HG03135 (cell line): Measurements from ENCODE around the gene MSH6.
A peak's percentile ranks its signal among the peaks of the same experiment; 100 is the strongest.

Source experiments
- ATAC-seq: cut with Tn5 transposase; IDR thresholded peaks from one replicate; pipeline ENCODE4 v1.9.1; 2021; ENCODE audit warnings: mild to moderate bottlenecking, moderate library complexity; ENCODE audit not compliant: unreplicated experiment

Gene MSH6

GRCh38 chr2:47783486-47784351, 774 bp downstream of the MSH6 start:
- ATAC-seq: peak; percentile 34

DNA sequence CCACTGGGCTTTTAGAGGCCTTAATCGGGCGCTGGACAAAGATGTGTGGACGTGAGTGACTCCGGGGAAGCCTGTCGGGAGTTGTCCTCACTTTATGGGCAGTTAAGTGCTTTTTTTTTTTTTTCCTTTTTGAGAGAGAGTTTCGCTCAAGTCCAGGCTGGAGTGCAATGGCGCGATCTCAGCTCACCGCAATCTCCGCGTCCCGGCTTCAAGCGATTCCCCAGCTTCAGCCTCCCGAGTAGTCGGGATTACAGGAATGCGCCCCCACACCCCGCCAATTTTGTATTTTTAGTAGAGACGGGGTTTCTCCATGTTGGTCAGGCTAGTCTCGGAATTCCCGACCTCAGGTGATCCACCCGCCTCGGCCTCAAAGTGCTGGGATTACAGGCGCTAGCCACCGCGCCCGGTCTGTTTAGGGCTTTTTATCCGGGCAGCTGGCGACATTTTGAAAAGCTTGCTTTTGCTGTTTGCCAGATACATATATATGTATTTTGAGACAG, 1.5 kb downstream of the MSH6 start:
- no peak for ATAC-seq

DNA sequence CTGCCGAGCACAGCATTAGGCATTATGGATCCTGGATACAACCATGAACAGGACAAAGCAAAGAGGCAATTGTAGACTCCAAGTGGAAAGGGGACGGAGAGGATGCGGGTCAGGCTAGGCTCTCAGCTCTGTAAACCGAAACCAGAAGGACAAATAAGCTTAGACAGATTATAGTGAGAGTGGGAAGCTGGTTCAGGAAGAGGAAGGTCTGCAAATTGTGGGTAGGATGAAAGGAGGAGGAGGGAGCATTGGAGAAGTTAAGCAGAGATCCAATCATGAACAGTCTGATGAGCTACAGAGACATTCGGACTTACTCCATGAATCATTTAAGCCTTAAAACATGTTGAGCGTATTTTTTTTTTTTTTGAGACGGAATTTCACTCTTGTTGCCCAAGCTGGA, 3.0 kb downstream of the MSH6 start:
- no peak for ATAC-seq

DNA sequence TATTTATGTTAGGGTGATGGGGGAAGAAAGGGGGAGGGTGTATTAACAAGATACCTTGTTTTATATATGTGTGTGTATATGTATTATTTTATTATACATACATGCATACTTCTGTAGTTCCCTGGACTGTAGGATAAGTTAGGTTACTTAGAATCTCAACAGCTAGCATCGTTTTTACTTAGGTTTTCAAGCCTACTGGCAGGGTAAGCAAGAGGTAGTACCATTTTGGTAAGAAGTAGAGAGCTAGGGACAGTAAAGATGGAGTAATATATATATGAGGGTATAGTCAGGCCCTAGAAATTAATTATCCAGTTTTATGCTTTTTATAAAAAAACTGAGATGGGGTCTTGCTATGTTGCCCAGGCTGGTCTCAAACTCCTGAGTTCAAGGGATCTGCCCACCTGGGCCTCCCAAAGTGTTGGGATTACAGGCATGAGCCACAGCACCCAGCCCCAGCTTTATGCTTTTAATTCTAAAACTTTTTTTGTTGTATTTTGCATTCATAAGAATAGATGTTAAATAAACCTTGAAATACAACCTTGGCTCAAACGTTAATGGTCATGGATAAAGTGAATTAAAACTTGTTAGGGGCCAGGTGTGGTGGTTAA, 13.2 kb downstream of the MSH6 start:
- no peak for ATAC-seq

GRCh38 chr2:47798631-47799030, 15.7 kb downstream of the MSH6 start:
- no peak for ATAC-seq

DNA sequence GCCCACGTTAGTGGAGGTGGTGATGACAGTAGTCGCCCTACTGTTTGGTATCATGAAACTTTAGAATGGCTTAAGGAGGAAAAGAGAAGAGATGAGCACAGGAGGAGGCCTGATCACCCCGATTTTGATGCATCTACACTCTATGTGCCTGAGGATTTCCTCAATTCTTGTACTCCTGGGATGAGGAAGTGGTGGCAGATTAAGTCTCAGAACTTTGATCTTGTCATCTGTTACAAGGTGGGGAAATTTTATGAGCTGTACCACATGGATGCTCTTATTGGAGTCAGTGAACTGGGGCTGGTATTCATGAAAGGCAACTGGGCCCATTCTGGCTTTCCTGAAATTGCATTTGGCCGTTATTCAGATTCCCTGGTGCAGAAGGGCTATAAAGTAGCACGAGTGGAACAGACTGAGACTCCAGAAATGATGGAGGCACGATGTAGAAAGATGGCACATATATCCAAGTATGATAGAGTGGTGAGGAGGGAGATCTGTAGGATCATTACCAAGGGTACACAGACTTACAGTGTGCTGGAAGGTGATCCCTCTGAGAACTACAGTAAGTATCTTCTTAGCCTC, 16.2 kb downstream of the MSH6 start:
- ATAC-seq: no peak

DNA sequence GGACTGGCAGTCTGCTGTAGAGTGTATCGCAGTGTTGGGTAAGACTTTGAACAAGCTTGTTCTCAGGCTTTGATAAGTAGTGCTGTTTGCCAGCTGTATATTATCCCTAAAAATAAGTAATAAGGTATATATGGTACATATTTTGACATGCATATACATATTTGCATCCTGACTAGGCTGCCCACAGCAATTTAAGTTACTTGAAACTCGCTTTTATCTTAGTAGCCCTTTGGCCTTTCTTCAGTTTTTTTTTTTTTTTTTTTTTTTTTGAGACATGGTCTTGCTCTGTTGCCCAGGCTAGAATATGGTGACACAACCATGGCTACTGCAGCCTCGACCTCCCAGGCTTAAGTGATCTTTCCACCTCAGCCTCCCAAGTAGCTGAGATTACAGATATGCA, 18.2 kb downstream of the MSH6 start:
- ATAC-seq: no peak

DNA sequence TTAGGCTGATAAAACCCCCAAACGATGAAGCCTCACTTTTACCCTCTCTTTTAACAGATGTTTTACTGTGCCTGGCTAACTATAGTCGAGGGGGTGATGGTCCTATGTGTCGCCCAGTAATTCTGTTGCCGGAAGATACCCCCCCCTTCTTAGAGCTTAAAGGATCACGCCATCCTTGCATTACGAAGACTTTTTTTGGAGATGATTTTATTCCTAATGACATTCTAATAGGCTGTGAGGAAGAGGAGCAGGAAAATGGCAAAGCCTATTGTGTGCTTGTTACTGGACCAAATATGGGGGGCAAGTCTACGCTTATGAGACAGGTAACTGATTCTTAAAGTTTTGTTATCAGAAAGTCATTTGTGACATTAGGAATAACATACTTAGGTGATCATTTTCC, 20.4 kb downstream of the MSH6 start:
- no peak for ATAC-seq

DNA sequence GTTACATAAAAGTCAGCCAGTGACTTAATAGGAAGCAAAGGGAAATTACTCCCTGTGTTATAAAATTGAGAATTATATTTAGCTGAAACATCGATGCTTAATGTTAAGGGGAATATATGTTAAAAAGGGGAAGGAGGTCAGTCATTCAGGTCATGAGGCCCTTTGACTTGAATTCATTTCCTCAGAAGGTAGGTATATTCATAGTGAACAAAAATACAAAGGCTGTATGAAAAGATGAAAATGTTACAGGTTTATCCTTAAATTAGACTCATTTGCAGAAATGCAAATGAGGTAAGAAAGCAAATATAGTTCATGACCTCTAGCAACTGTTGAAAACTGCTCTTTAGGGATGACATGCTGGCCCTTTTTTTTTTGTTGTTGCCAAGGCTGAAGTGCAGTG, 20.8 kb downstream of the MSH6 start:
- no peak for ATAC-seq

GRCh38 chr2:47805850-47806249, 22.9 kb downstream of the MSH6 start:
- no peak for ATAC-seq

- ATAC-seq: no peak
Measured at GRCh38 chr2:47808614-47809013, 25.7 kb downstream of the MSH6 start.

DNA sequence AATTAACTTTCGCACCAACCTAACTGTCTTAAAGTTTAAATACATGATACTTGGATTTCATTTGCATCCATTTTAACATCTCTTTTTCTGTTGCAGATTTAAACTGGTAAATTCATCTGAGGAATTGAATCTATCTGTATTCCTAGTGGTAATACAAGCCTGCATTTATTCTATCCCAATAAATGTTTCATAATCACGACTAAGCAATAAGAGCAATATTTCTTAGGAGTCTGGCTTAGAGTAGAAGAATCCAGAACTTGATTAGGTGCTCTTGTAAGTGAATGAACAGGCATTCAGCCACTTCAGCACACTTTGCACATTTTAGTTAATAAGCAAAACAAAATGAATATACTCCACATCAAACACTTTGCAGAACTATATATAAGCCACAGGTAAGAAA, 27.0 kb downstream of the MSH6 start:
- no peak for ATAC-seq

- no peak for ATAC-seq
Measured at GRCh38 chr2:47810850-47811249, 27.9 kb downstream of the MSH6 start.

DNA sequence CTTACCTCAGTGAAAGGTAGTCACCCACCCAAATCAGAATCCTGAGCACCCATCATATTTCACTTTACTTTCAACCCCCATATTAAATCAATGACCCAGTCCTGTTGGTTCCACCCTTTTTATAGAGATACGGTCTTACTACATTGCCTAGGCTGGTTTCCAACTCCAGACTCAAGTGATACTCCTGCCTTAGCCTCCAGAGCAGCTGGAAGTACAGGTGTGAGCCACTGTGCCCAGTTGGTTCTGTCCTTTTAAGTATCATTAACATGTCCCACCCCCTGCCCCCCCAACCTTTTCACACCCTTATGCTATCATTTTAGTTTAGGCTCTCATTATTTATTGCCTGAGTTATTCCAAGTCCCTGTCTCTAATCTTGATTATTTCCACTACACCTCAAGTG, 28.7 kb downstream of the MSH6 start:
- ATAC-seq: no peak

DNA sequence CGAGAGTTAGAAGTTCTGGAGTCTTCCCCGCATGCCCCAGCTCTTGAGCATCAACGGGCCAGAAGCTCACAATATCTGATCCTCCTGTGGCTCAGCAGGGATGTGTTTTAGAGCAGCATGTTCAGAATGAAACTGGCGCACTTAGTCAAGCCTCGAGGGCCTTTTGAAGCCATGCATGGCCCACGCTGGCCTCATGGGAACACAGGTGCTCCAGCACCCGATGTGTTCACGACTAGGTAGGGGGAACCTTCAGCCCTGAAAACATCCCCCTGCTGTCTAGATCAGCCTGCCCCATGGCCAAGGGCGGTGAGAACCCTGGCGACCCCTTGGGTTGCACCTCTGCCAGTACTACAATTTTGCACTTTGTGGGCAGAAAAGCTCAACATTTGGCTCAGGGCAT, 32.8 kb downstream of the MSH6 start:
- no peak for ATAC-seq

DNA sequence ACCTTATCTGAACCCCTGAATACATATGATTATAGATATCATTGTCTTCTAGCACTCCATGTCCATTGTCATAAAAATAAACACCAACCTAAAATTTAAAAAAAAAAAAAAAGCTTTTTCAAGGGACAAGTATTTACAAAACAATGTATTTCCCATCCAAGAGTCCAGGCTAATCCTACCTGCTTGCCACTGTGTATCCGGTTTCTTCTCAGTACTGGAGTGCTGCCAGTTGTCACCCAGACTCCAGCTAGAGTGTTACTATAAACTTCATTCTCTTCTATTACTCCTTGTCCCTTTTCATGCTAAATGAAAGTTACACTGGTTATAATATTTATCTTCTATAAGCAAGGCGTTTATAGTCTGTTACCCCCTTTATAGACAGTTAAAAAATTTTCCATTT, 35.8 kb downstream of the MSH6 start:
- ATAC-seq: no peak

- no peak for ATAC-seq
Measured at GRCh38 chr2:47819834-47820233, 36.9 kb downstream of the MSH6 start.

- ATAC-seq: no peak
Measured at GRCh38 chr2:47822518-47822917, 39.6 kb downstream of the MSH6 start.

GRCh38 chr2:47833516-47833968, 50.6 kb downstream of the MSH6 start:
- peak; percentile 72 for ATAC-seq

DNA sequence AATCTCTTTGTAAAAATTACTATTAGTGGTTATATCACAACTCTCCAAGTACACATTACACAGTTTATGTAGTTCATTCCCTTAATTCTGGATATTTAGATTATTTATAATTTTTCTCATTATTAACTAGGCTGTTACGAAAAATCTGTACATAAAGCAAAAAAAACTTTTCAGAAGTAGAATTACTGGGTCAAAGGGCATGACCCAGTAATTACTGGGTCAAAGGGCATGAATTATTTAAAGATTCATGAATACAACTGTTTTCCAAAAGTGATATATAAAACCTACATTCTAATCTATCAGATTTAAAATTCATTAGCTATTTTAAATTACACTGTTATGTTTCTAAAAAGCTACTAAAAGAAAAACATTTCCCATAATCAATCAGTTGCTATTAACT, 55.3 kb downstream of the MSH6 start:
- no peak for ATAC-seq

- no peak for ATAC-seq
Measured at GRCh38 chr2:47838686-47839085, 55.7 kb downstream of the MSH6 start.

DNA sequence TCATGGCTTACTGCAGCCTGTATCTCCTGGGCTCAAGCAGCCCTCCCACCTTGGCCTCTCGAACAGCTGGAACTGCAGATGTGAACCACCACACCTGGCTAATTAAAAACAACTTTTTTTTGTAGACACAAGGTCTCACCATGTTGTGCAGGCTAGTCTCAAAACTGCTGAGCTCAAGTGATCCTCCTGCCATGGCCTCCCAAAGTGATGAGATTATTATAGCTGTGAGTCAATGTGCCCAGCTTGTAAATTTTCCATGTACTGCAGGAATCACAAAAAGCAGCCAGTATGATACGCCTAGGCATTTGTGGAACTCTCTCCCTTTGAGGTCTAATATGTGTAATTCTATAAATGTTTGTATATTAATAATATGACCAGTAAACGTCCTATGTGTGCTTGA, 59.9 kb downstream of the MSH6 start:
- no peak for ATAC-seq
